Islet of Langerhans (tissue), 1 donor: ENCODE results near the gene RICTOR.

Experiments
- FAIRE-seq: peaks from one replicate; lab custom pipeline; 2011; peaks lifted over from hg19 to GRCh38; lab: Jason Lieb, UNC

Gene RICTOR

GRCh38 chr5:38932854-38933408 is 141.3 kb downstream of the RICTOR start:
- no peak for FAIRE-seq

- FAIRE-seq, result no peak
Measured at GRCh38 chr5:38931731-38932130, 142.5 kb downstream of the RICTOR start.

GRCh38 chr5:38929838-38930237 is 144.4 kb downstream of the RICTOR start:
- no peak for FAIRE-seq

- FAIRE-seq, result no peak
Measured at GRCh38 chr5:38927470-38927869, 146.7 kb downstream of the RICTOR start.

GRCh38 chr5:38926121-38926520 is 148.1 kb downstream of the RICTOR start:
- FAIRE-seq, result no peak

GRCh38 chr5:38925154-38925925 is 148.9 kb downstream of the RICTOR start:
- no peak for FAIRE-seq

DNA sequence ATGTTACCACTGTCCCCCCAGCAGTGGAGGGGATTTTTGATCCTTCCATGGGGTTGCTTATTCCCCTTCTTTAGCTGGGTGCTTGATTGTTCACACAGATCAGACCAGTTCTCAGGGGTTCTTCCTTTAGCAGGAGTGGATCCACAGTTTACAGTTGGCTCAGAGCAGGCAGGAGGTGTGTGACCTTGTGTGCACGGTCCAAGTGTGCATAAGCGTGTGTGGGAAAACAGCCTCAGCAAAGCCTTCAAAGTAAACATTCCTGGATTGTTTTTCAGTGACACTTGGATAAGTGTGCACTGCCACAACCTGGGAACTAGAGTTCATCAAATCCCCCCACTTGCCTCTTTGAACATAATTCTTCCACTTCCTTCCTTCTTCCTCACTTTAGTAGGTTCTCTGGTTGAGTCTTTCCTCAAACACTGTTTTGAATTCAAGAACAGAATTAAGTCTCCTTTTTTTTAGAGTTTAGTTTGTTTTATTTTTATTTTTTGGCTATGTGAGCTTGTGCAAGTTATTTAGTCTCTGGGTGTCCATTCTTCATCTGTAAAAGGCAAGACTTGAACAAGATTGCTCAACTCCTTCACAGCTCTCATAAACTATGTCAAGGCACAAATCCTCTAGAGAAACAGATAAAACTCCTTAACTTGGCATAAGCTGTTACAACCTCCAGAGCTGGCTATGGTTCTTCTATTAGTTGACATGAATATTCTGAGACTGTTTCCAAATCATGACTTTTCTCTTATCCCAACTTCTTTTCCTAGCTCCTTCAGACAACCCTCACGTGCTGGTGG is 150.3 kb downstream of the RICTOR start:
- no peak for FAIRE-seq

DNA sequence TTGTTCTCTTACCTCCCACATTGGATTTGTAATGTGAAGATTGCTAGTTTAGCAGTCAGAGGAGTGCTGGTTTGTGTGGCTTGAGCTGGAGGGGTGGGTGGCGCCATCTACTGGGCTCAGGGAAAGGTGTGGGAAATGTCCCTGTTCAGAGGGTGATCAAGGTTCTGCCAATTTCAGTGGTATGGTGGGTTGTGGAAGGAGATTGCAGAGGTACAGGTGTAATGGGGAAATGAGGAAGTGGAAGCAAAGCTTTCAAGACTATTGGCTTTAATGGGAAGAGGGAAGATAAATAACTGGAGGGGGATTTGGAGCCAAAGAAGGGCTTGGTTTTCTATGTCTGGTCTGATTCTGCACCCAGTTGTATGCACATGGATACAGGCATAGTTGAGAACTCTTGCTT is 152.0 kb downstream of the RICTOR start:
- no peak for FAIRE-seq

GRCh38 chr5:38921174-38921573 is 153.0 kb downstream of the RICTOR start:
- no peak for FAIRE-seq

GRCh38 chr5:38916802-38917201 is 157.4 kb downstream of the RICTOR start:
- no peak for FAIRE-seq

DNA sequence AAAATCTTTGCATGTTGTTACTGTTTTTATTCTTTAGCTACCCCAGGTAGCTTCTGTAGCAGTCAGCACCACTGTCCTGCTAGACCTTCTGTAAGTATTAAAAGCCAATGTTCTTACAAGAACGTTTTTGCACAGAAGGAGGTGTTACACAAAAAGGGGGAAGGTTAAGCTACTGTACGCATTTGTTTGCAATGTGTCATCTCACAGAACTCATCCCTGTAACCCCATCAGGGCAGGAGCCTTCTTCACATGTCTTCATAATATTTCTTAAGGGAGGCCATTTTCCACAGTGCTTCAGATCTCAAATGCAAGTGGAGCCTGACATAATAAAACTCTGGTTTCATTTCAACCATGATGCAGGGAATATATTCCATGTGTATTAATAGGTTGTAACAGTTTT is 160.5 kb downstream of the RICTOR start:
- no peak for FAIRE-seq

- FAIRE-seq, result no peak
Measured at GRCh38 chr5:38911933-38912332, 162.3 kb downstream of the RICTOR start.

GRCh38 chr5:38906503-38906902 is 167.7 kb downstream of the RICTOR start:
- FAIRE-seq, result no peak

DNA sequence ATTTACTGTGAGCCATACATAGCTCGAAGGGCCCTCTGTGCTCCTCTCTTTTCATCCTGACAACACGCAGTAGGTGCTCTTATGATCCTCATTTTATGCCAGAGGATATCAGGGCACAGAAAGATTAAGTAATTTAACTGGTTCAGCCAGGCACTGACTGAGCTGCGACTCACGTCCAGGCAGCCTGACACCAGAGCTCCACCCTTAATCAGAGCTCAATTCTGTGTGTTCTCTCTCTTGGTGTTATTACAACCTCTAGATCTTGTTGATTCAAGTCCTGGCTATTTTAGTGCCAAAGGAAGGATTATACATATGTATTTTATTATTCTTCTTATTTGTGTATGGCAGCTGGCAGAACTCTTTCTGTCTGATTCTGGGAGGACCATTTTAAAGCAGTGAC is 168.7 kb downstream of the RICTOR start:
- no peak for FAIRE-seq

- FAIRE-seq, result no peak
Measured at GRCh38 chr5:38899936-38900335, 174.3 kb downstream of the RICTOR start.

- no peak for FAIRE-seq
Measured at GRCh38 chr5:38896760-38897159, 177.4 kb downstream of the RICTOR start.

GRCh38 chr5:38892363-38892762 is 181.8 kb downstream of the RICTOR start:
- FAIRE-seq, result no peak

GRCh38 chr5:38891563-38891962 is 182.6 kb downstream of the RICTOR start:
- no peak for FAIRE-seq

DNA sequence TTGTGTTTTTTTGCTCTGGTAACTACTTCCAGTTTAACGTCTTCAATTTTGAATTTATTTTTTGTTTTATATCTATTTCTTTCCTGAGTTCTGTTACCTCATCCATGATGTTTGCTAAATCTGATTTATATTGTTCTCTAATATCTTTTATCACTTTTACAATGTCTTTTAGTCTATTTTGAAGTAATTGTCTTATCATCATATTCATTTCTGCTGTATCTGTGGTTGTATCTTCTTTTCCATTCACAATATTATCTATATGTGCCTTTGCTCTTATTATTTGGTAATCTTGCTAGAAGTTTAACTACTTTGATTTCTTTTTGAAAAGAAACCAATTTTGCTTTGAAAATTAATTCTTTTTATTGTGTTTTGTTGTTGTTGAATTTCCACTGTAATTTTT is 184.8 kb downstream of the RICTOR start:
- no peak for FAIRE-seq

GRCh38 chr5:38888041-38888440 is 186.2 kb downstream of the RICTOR start:
- no peak for FAIRE-seq
